ENCODE results near the gene CCDC178.

GRCh38 chr18:33076601-33077000, 363.9 kb downstream of the CCDC178 start:
- TF ChIP-seq POLR2A (IDR thresholded peaks at IDR 0.05) (no peak), CTCF (IDR thresholded peaks at IDR 0.05) (no peak)
